NB4 (cell line): ENCODE data around the gene UBA6.

ENCODE experiments used
- CTCF ChIP-seq: IDR thresholded peaks from one replicate; pipeline ENCODE4 v1.5.1; 2012; ENCODE audit warnings: low read depth, low read length
- MAX ChIP-seq: IDR thresholded peaks from 2 replicates; pipeline ENCODE4 v1.6.1; 2011; ENCODE audit warnings: low read depth, low read length
- POLR2A ChIP-seq: IDR thresholded peaks from 2 replicates; pipeline ENCODE4 v1.6.1; 2011; ENCODE audit warnings: mild to moderate bottlenecking; ENCODE audit not compliant: insufficient read length; ENCODE audit errors: extremely low read depth

GRCh38 chr4:67721315-67721769, 20.4 kb upstream of the UBA6 start:
- no peak for TF ChIP-seq CTCF
- no peak for TF ChIP-seq POLR2A
- no peak for TF ChIP-seq MAX
